SKM-1 treated with dmso at 0.1 percent for 144 hours (cell line): ENCODE results near the gene ZFP92.
A peak's percentile ranks its signal among the peaks of the same experiment; 100 is the strongest.

Experiments used
- DNase-seq: peaks from one replicate; lab custom pipeline; 2025; ENCODE audit not compliant: unreplicated experiment; lab: John Stamatoyannopoulos, UW

ZFP92 gene

GRCh38 chrX:153454901-153455550 lies 43.8 kb downstream of the ZFP92 start:
- DNase-seq, result no peak

- DNase-seq, result no peak
Measured at GRCh38 chrX:153455571-153455970, 44.3 kb downstream of the ZFP92 start.

GRCh38 chrX:153456161-153456560 lies 44.9 kb downstream of the ZFP92 start:
- no peak for DNase-seq

- DNase-seq, result no peak
Measured at GRCh38 chrX:153456704-153457103, 45.4 kb downstream of the ZFP92 start.

- DNase-seq, result no peak
Measured at GRCh38 chrX:153457136-153457825, 46.0 kb downstream of the ZFP92 start.

- DNase-seq, result no peak
Measured at GRCh38 chrX:153457827-153458466, 46.7 kb downstream of the ZFP92 start.

GRCh38 chrX:153458476-153458875 lies 47.2 kb downstream of the ZFP92 start:
- DNase-seq, result no peak

GRCh38 chrX:153459986-153460385 lies 48.7 kb downstream of the ZFP92 start:
- DNase-seq, result no peak

- DNase-seq, result peak; percentile 4
Measured at GRCh38 chrX:153460826-153461225, 49.6 kb downstream of the ZFP92 start.
